Trophoblast cell (in vitro differentiated cells and primary cell): ENCODE data around the gene CD27.

ENCODE experiments used
- DNase-seq, 2 donors: peaks; one replicate each; pipeline ENCODE4 v3.0.0-alpha.2; 2016
- H2AFZ ChIP-seq: 2 replicates; pipeline ENCODE4 v1.6.1; 2013; ENCODE audit warnings: low read length, moderate library complexity, mild to moderate bottlenecking; ENCODE audit not compliant: insufficient read depth, poor library complexity
- H2AK5ac ChIP-seq: 2 replicates; pipeline ENCODE4 v1.6.1; 2013; ENCODE audit warnings: mild to moderate bottlenecking, low read length
- H2BK120ac ChIP-seq: 2 replicates; pipeline ENCODE4 v1.6.1; 2013; ENCODE audit warnings: low read length, mild to moderate bottlenecking, moderate library complexity; ENCODE audit not compliant: insufficient read depth, poor library complexity
- H2BK12ac ChIP-seq: 2 replicates; pipeline ENCODE4 v1.6.1; 2013; ENCODE audit warnings: mild to moderate bottlenecking, low read length, moderate library complexity
- H2BK5ac ChIP-seq: 2 replicates; pipeline ENCODE4 v1.6.1; 2013; ENCODE audit warnings: low read length, low read depth, moderate library complexity, mild to moderate bottlenecking; ENCODE audit not compliant: poor library complexity
- H3K14ac ChIP-seq: 2 replicates; pipeline ENCODE4 v1.6.1; 2013; ENCODE audit warnings: mild to moderate bottlenecking, low read length
- H3K18ac ChIP-seq: 2 replicates; pipeline ENCODE4 v1.6.1; 2013; ENCODE audit warnings: mild to moderate bottlenecking, low read length
- H3K23ac ChIP-seq: 2 replicates; pipeline ENCODE4 v1.6.1; 2013; ENCODE audit warnings: low read length
- H3K27ac ChIP-seq: 2 replicates; pipeline ENCODE4 v1.5.1; 2013; ENCODE audit warnings: low read depth, mild to moderate bottlenecking, inconsistent platforms, low read length, moderate library complexity
- H3K27me3 ChIP-seq: 2 replicates; pipeline ENCODE4 v1.6.1; 2013; ENCODE audit warnings: inconsistent platforms, mild to moderate bottlenecking, low read length, moderate library complexity; ENCODE audit not compliant: insufficient read depth
- H3K36me3 ChIP-seq, 2 experiments: 1 replicate in 1 of 2; 2 replicates in 1 of 2; pipeline ENCODE4 v1.6.1; 2013; ENCODE audit warnings: low read length in 2 of 2, mild to moderate bottlenecking in 2 of 2, moderate library complexity in 1 of 2; ENCODE audit not compliant: insufficient read depth in 2 of 2, control insufficient read depth in 1 of 2
- H3K4ac ChIP-seq: 2 replicates; pipeline ENCODE4 v1.6.1; 2013; ENCODE audit warnings: low read depth, mild to moderate bottlenecking, low read length, moderate library complexity
- H3K4me1 ChIP-seq, 2 experiments: 1 replicate in 1 of 2; 2 replicates in 1 of 2; pipeline ENCODE4 v1.6.1; 2013; ENCODE audit warnings: low read length in 2 of 2, mild to moderate bottlenecking in 2 of 2, moderate library complexity in 1 of 2; ENCODE audit not compliant: insufficient read depth in 2 of 2, control insufficient read depth in 1 of 2
- H3K4me2 ChIP-seq: 2 replicates; pipeline ENCODE4 v1.6.1; 2013; ENCODE audit warnings: inconsistent platforms, mild to moderate bottlenecking, low read length, moderate library complexity
- H3K4me3 ChIP-seq: 2 replicates; pipeline ENCODE4 v1.5.1; 2013; ENCODE audit warnings: mild to moderate bottlenecking, low read depth, low read length, inconsistent platforms
- H3K79me1 ChIP-seq: one replicate; pipeline ENCODE4 v1.6.1; 2013; ENCODE audit warnings: low read length
- H3K79me2 ChIP-seq: 2 replicates; pipeline ENCODE4 v1.6.1; 2013; ENCODE audit warnings: low read length, mild to moderate bottlenecking; ENCODE audit not compliant: control insufficient read depth, insufficient read depth, poor library complexity
- H3K9ac ChIP-seq: 2 replicates; pipeline ENCODE4 v1.6.1; 2013; ENCODE audit warnings: mild to moderate bottlenecking, low read length
- H3K9me3 ChIP-seq: 2 replicates; pipeline ENCODE4 v1.6.1; 2013; ENCODE audit warnings: low read depth, mild to moderate bottlenecking, control low read depth, inconsistent platforms, low read length; ENCODE audit not compliant: insufficient read depth
- H4K12ac ChIP-seq: 2 replicates; pipeline ENCODE4 v1.6.1; 2013; ENCODE audit warnings: low read depth, mild to moderate bottlenecking, low read length, moderate library complexity
- H4K8ac ChIP-seq: 2 replicates; pipeline ENCODE4 v1.6.1; 2013; ENCODE audit warnings: low read depth, mild to moderate bottlenecking, low read length, moderate library complexity
- H4K91ac ChIP-seq: one replicate; pipeline ENCODE4 v1.6.1; 2013; ENCODE audit warnings: low read depth, mild to moderate bottlenecking, low read length, moderate library complexity
- WGBS: extraction: QIAGEN DNeasy Blood & Tissue Kit; methylation state at CpG from one replicate; pipeline ENCODE4 v1.1.7; 2013; ENCODE audit warnings: missing lambda C conversion rate; ENCODE audit not compliant: insufficient read length, insufficient coverage; ENCODE audit errors: extremely low coverage; 5-methylcytosine and 5-hydroxymethylcytosine counted together

The CD27 gene

GRCh38 chr12:6462234-6462995 lies 17.7 kb downstream of the CD27 start:
- no peak overlapping the region for H3K18ac ChIP-seq
- no peak overlapping the region for H3K9ac ChIP-seq
- H3K23ac ChIP-seq, result no peak overlapping the region
- H3K27me3 ChIP-seq, result no peaks in the 10 kb centered on the region
- no peaks in the 10 kb centered on the region for H3K4me1 ChIP-seq
- H3K27ac ChIP-seq, result no peak overlapping the region
- H3K79me1 ChIP-seq, result no peaks in the 10 kb centered on the region
- H4K8ac ChIP-seq, result no peak overlapping the region
- no peak overlapping the region for H3K4me3 ChIP-seq
- H4K91ac ChIP-seq, result no peak overlapping the region
- peaks cover 31 to 47% of the 10 kb centered on the region in 2 experiments for H3K36me3 ChIP-seq
- H3K4me2 ChIP-seq, result no peak overlapping the region
- no CpG with 5 or more reads among the region's 14 CpGs for WGBS
- no peak overlapping the region for H2BK5ac ChIP-seq
- H4K12ac ChIP-seq, result no peak overlapping the region
- no peaks in the 10 kb centered on the region for H3K79me2 ChIP-seq
- H2BK12ac ChIP-seq, result no peak overlapping the region
- no peak overlapping the region for H2AK5ac ChIP-seq
- peaks cover 3% of the 10 kb centered on the region for H3K9me3 ChIP-seq
- H2AFZ ChIP-seq, result no peak overlapping the region
- peak in 1 of 2 donors; percentile 10 for DNase-seq
- H3K4ac ChIP-seq, result no peak overlapping the region
- H3K14ac ChIP-seq, result no peak overlapping the region
- H2BK120ac ChIP-seq, result no peak overlapping the region

DNA sequence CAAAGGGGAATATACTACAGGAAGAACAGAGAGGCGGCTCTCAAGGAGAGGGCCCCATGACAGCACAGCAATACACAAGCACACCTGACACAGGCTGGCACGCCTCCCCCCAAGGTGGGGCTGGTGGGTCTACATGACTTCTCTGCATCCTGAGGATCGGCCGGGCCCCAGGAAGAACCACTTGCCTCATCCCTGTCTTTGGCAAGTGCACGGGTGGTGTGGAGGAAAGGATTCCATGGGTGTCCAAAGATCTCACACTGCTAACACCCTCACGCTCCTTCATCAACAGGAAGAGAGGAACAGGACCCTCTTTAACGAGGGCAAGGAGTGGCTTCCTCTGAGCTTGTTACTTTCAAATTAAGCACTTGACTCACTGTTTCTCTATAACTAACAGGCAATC lies 18.5 kb downstream of the CD27 start:
- H2BK120ac ChIP-seq, result no peak overlapping the region
- H4K91ac ChIP-seq, result no peak overlapping the region
- no peak overlapping the region for H2AFZ ChIP-seq
- H3K27ac ChIP-seq, result no peak overlapping the region
- no peak overlapping the region for H3K18ac ChIP-seq
- no peak overlapping the region for H2BK5ac ChIP-seq
- H4K8ac ChIP-seq, result no peak overlapping the region
- WGBS, result no CpG with 5 or more reads among the region's 7 CpGs
- H3K9me3 ChIP-seq, result peaks cover 3% of the 10 kb centered on the region
- H3K14ac ChIP-seq, result no peak overlapping the region
- H3K4me3 ChIP-seq, result no peak overlapping the region
- no peaks in the 10 kb centered on the region for H3K27me3 ChIP-seq
- no peak overlapping the region for H3K4me2 ChIP-seq
- H3K36me3 ChIP-seq, result peaks cover 31 to 47% of the 10 kb centered on the region in 2 experiments
- no peaks in the 10 kb centered on the region for H3K79me1 ChIP-seq
- H3K4me1 ChIP-seq, result no peaks in the 10 kb centered on the region
- H2BK12ac ChIP-seq, result no peak overlapping the region
- DNase-seq, result no peak
- no peak overlapping the region for H4K12ac ChIP-seq
- H3K9ac ChIP-seq, result no peak overlapping the region
- no peak overlapping the region for H3K23ac ChIP-seq
- no peak overlapping the region for H3K4ac ChIP-seq
- H2AK5ac ChIP-seq, result no peak overlapping the region
- H3K79me2 ChIP-seq, result no peaks in the 10 kb centered on the region

GRCh38 chr12:6463858-6464257 lies 19.1 kb downstream of the CD27 start:
- no peak overlapping the region for H2BK120ac ChIP-seq
- H3K14ac ChIP-seq, result no peak overlapping the region
- no peak overlapping the region for H2BK5ac ChIP-seq
- no peak overlapping the region for H4K8ac ChIP-seq
- no peak overlapping the region for H4K91ac ChIP-seq
- H3K79me2 ChIP-seq, result no peaks in the 10 kb centered on the region
- no peak overlapping the region for H3K4me2 ChIP-seq
- no peak overlapping the region for H3K27ac ChIP-seq
- H4K12ac ChIP-seq, result no peak overlapping the region
- H3K79me1 ChIP-seq, result no peaks in the 10 kb centered on the region
- H3K4ac ChIP-seq, result no peak overlapping the region
- no peak for DNase-seq
- no peak overlapping the region for H3K18ac ChIP-seq
- no peak overlapping the region for H3K9ac ChIP-seq
- no peaks in the 10 kb centered on the region for H3K4me1 ChIP-seq
- no peak overlapping the region for H2AFZ ChIP-seq
- no peak overlapping the region for H2AK5ac ChIP-seq
- H3K9me3 ChIP-seq, result peaks cover 3% of the 10 kb centered on the region
- H2BK12ac ChIP-seq, result no peak overlapping the region
- no peak overlapping the region for H3K23ac ChIP-seq
- H3K27me3 ChIP-seq, result no peaks in the 10 kb centered on the region
- peaks cover 31 to 44% of the 10 kb centered on the region in 2 experiments for H3K36me3 ChIP-seq
- WGBS, result no CpG with 5 or more reads among the region's 6 CpGs
- H3K4me3 ChIP-seq, result no peak overlapping the region

GRCh38 chr12:6464531-6464930 lies 19.8 kb downstream of the CD27 start:
- Histone ChIP-seq H3K27ac (no peak overlapping the region), H2BK5ac (no peak overlapping the region), H3K79me1 (no peaks in the 10 kb centered on the region), H4K12ac (no peak overlapping the region), H4K8ac (no peak overlapping the region), H3K14ac (no peak overlapping the region), H3K79me2 (no peaks in the 10 kb centered on the region), H2BK12ac (no peak overlapping the region), H2BK120ac (no peak overlapping the region), H3K4me2 (no peak overlapping the region), H3K9me3 (peaks cover 3% of the 10 kb centered on the region), H3K18ac (no peak overlapping the region), H3K4me3 (no peak overlapping the region), H2AFZ (no peak overlapping the region), H2AK5ac (no peak overlapping the region), H3K36me3 (peaks cover 31 to 44% of the 10 kb centered on the region in 2 experiments), H4K91ac (no peak overlapping the region), H3K4ac (no peak overlapping the region), H3K23ac (no peak overlapping the region), H3K27me3 (no peaks in the 10 kb centered on the region), H3K9ac (no peak overlapping the region), H3K4me1 (peaks cover under 1% of the 10 kb centered on the region in 2 experiments)
- WGBS, result no CpG with 5 or more reads among the region's 8 CpGs
- DNase-seq, result no peak
